ENCODE data around the gene SNAP47.
"Not testable (repeated sequence)": the region's sequence is repeated elsewhere in the genome, so short reads cannot be mapped to it uniquely, and the experiment has no call there.

Gene SNAP47, protein sequence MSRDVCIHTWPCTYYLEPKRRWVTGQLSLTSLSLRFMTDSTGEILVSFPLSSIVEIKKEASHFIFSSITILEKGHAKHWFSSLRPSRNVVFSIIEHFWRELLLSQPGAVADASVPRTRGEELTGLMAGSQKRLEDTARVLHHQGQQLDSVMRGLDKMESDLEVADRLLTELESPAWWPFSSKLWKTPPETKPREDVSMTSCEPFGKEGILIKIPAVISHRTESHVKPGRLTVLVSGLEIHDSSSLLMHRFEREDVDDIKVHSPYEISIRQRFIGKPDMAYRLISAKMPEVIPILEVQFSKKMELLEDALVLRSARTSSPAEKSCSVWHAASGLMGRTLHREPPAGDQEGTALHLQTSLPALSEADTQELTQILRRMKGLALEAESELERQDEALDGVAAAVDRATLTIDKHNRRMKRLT
- 42.3 to 45.9 reads per million in 2 donors for total RNA-seq

DNA sequence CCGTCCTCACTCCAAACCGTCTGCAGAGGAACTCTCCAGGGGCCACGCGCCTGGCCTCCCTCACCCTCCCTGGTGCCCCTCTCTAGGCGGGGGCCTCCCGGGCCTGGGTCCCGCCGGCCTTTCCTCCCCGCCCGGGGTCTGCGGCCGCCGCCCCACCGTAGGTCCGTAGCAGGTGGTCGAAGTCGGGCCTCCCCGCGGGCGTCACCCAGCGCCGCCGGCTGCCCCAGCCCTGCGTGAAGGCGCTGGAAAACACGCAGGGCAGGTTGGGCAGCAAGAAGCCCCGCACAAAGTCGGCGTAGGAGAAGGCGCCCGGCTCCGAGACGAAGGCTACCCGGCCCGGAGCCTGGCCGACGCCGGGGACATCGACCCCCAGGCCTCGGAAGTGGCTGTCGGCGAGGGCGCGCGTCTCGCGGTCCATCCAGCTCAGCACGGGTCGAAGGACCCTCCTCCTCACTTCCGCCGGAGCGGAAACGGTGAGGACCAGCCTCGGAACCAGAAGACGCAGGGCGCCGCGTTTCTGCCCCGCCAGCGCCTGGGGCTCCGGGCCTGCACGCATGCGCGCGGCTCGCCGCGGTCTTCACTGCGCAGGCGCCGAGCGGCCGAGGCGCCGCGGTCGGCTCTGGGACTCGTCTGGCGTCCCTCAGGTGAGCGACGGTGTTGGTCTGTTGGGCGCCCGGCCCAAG, at the start of gene SNAP47, which contains the start of gene JMJD4:
TSS of gene SNAP47 (plus strand) at position 580 of the 683 bp plus-strand sequence. CDS start 12,302 bp downstream, outside the sequence.
TSS of gene JMJD4 (minus strand) at position 447 of the 683 bp plus-strand sequence. CDS start at position 418, 29 bp downstream.
- DNase-seq = peak; percentile 80

DNA sequence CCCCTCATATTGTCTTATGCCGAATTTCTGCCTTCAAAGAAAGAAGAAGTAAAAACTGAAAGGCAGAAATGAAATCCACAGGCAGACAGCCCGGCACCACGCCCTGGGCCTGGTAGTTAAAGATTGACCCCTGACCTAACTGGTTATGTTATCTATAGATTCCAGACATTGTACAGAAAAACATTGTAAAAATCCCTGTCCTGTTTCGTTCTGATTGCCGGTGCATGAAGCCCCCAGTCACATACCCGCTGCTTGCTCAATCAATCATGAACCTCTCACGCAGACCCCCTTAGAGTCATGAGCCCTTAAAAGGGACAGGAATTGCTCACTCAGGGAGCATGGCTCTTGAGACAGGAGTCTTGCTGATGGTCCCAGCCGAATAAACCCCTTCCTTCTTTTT, 49.4 kb upstream of the SNAP47 start:
- no peak for DNase-seq

DNA sequence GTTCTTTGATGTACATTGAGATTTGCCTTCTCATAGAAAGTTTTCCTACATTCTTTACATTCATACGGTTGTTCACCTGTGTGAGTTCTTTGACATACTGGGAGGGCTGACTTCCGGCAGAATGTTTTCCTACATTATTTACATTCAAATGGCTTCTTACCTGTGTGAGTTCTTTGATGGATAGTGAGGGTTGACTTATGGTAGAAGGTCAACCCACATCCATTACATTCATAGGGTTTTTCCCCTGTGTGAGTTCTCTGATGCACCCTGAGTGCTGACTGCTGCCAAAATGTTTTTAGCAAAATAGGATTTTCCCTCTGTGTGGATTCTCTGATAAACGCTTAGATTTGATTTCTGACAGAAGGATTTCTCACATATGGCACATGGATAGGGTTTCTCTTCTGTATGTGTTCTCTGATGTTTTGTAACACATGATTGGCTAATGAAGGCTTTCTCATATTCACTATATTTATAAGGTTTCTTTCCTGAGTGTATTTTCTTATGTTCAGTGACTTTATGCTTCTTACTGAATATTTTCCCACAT, 37.8 kb upstream of the SNAP47 start:
- no peak for DNase-seq

DNA sequence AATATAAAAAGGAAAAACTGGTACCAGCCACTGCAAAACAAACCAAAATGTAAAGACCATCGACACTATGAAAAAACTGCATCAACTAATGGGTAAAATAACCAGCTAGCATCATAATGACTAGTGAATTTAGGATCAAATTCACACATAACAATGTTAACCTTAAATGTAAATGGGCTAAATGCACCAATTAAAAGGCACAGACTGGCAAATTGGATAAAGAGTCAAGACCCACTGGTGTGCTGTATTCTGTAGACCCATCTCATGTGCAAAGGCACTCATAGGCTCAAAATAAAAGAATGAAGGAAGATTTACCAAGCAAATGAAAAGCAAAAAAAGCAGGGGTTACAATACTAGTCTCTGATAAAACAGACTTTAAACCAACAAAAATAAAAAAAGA, 33.6 kb upstream of the SNAP47 start:
- DNase-seq = not testable (repeated sequence)

DNA sequence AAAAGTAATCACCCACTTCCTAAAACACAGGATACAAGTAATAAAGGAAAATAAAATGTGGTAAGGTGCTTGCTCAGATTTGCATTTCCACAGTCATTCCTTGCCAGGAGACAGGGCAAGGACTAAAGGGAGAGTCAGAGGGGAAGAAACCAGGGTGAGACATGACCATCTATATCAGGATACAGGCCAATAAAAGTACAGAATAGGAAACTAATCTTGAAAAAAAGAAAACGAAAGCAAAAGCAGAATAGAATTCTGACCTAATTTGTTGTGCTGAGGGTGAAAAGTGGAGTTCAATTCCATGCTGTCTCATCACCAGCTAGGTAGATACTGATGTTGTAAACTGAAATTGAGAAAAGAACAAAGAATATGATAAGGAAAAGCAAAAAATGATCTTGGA, 27.4 kb upstream of the SNAP47 start:
- DNase-seq = no peak

DNA sequence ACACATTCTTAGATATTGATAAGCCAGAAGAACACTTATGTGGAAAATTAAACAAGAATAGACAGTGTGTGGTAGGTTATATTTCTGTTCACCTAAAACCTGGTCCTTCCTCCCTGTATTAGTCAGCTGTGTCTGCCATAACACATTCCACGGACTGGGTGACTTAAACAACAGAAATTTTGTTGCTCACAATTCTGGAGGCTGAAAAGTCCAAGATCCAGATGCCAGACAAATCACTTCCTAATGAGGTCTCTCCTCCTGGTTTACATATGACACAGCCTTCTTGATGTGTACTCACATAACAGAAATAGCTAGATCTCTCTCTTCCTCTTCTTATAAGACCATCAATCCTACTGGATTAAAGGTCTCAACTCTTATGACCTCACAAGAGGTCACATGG, 25.8 kb upstream of the SNAP47 start:
- no peak for DNase-seq

DNA sequence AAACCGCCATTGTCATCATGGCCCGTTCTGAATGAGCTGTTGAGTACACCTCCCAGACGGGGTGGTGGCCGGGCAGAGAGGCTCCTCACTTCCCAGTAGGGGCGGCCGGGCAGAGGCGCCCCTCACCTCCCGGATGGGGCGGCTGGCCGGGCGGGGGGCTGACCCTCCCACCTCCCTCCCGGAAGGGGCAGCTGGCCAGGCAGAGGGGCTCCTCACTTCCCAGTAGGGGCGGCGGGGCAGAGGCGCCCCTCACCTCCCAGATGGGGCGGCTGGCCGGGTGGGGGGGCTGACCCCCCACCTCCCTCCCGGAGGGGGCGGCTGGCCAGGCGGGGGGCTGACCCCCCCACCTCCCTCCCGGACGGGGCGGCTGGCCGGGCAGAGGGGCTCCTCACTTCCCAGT, 24.8 kb upstream of the SNAP47 start:
- DNase-seq = not testable (repeated sequence)

DNA sequence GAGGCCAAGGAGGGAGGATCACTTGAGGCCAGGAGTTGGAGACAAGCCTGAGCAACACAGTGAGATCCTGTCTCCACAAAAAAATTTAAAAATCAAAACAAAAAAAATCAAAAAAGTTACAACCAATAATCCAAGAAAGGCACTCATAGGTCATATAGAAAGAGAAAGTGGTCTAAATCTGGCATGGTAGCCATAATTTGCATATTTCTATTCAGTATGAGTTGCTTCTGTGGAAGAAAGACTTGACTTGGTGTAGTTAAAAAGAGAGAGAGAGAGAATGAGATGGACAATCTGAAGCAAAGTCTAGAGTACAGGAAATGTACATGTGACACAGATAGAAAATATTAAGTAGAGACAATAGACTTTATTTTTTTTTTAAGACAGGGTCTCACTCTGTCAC, 22.6 kb upstream of the SNAP47 start:
- no peak for DNase-seq

DNA sequence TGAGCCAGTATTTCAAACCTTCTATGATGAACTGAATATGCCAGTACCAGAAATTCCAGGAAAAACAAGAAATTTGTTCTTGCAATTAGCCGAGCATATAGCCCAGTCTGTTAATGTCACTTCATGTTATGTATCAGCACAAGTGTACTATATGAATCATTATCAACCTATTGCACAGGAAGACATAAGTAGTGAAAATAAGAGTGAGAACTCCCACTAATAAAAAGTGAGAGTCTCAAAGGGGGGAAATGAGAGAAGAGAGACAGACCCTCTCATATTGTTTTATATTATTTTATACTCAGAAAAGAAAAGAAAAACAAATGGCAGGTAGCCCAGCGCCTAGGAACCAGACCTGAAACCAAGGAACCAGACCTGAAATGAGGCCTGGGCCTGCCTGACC, 16.3 kb upstream of the SNAP47 start:
- no peak for DNase-seq

DNA sequence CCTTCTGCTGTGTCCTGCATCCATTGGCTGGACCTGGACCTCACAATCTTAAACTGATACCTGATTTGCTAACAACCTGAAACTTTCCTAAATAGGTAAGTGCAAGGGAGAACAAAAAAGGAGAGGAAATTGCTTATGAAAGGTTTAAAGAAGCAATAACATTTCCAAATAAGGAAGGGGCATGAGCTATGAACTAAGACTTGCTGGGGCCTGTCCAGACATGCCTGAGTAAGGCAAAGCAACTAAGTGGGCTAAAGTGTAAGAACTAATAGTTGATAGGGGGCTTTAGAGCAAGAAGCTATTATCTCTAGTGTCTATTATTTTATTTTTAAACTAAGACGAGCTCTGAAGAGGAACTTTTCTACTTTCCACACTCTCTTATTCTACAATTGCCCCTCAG, 11.8 kb upstream of the SNAP47 start:
- DNase-seq = no peak

DNA sequence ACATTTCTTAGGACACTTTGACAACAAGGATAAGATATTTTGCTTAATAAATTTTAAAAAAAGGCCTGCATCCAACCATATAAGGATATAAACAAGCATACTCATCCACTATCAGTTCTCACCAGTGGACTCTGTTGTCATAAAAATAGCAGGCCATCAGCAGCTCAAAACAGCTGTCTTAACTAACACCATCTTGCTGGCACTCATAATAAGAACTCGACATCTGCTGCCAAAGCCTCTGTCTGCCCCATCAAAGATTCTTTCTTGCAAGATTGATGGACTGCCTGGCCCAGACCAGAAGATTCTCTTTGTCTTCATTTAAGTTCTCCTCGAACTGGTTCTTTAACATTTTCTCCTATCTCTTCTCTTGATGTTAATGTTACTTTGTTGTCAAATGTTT, 10.2 kb upstream of the SNAP47 start:
- no peak for DNase-seq

DNA sequence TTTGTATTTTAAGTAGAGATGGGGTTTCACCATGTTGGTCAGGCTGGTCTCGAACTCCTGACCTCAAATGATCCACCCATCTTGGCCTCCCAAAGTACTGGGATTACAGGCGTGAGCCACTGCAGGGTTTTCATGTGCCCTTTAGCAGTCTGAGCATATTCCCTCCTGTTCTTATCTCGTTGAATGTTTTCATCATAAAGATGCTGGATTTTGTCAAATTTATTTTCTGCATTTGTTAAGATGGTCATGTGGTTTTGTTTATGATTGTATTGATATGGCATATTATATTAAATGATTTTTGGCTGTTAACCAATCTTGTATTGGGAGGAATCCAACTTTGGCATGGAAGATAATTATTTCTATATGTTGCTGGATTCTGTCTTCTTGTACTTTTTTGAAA, 8.9 kb upstream of the SNAP47 start:
- DNase-seq = no peak

DNA sequence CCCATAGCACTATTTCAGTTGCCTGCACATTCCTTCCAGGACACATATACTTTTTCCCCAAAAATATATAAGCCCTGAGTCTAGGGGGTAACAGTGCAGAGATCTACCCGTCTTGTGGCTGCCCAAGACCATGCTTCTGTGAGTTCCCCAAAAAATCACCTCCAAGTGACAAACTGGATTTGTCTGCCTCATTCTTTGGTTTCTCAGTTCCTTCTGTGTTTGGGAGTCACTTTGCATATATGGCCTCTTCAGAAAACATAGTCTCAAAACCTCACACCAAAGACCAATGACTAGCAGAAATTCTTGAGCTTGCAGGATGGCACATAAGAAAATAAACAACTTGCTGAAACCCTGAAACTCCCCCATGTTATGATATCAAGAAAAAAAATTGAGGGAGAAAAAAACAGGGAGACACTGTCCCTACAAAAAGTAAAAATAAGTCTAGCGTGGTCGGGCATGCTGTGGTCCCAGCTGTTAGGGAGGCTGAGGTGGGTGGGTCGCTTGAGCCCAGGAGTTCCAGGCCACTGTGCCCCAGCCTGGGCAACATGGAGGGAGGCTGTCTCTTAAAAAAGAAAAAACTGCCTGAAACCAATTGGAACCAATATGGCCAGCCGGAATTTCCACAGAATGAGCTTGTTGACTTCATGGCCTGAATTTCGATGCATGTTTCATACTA, 8.2 kb upstream of the SNAP47 start:
- no peak for DNase-seq

DNA sequence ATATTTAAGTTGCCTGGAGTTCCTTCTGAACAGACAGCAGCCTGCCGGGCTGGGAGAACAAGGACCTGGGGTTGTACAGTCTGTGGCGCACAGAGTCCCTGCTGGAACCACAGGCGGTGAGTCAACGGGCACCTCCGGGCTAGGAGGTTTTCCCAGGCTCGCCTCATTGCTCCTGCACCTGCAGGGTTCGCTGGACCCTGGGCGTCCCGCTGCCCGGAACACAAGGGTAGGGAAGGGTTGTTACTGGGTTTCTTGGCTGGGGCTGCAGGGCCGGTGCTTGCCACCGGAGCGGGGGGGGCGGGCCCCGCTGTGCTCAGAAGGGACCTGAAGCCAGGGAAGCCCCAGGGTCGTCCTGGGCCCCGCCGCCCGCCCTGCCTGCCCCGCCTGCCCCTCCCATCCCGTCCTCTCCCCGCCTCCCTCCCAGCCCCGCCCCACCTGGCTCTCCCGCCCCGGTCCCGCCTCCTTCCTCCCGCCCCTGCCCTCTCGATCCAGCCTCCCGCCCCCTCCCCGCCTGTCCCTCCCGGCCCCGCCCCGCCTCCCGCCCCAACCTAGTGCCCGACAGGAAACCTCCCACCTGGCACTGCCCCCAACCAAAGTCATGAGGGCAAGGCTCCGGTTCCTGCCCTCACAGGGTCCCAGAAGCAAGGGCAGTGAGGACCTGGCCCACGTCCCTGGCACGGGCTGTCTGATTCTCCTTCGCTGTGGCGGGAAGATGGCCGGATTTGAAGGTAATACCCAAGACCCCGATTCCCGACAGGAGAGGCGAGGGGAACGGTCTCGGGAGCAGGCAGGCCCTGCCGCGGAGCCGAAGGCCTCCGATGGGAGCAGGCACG, 7.0 kb upstream of the SNAP47 start:
- DNase-seq = peak; percentile 45

DNA sequence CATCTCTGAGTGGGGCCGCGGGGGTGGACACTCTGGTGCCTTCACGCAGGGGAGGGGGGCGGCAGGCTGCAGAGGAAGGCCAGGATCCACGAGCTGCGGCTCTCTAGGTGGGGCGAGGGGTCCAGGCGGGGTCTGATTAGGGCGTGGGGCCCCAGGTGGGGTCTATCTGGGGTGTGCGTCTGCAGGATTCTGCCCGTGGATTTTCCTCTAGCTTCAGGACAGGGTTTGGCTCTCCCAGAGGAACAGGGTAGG, 6.4 kb upstream of the SNAP47 start:
- no peak for DNase-seq

DNA sequence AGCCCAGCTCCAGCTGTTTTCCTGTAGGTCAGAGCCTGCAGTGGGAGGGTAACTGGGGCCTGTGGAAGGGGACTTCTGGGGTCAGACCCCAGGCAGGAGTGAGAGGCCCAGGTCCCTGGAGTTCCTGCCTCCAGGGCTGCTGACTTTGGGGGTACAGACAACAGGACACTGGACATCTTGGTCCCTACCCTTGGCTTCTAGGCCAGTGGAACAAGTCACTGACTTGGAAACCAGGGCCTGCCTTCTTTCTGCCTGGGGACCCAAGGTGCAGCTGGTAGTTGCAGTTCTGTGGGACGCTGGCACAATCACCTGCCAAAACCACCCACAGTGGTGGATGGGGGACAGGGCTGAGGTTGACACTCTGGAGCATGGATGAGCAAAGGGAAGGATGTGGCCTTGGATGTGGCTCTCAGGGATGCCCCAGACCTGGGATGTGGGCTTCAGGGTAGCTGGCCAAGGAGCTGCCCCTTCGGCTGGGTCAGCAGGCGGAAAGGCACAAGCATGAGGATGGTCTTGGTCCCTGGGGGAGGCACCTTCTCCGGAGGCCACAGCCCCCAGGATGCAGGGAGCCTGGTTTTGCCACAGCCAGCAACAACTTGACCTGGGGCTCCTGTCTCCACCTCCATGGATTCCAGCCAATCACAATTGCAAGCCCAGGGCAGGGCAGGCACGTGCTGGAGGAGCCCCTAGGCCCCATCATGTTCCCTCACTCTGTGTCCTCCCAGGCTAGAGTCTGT, 5.9 kb upstream of the SNAP47 start:
- DNase-seq = no peak

DNA sequence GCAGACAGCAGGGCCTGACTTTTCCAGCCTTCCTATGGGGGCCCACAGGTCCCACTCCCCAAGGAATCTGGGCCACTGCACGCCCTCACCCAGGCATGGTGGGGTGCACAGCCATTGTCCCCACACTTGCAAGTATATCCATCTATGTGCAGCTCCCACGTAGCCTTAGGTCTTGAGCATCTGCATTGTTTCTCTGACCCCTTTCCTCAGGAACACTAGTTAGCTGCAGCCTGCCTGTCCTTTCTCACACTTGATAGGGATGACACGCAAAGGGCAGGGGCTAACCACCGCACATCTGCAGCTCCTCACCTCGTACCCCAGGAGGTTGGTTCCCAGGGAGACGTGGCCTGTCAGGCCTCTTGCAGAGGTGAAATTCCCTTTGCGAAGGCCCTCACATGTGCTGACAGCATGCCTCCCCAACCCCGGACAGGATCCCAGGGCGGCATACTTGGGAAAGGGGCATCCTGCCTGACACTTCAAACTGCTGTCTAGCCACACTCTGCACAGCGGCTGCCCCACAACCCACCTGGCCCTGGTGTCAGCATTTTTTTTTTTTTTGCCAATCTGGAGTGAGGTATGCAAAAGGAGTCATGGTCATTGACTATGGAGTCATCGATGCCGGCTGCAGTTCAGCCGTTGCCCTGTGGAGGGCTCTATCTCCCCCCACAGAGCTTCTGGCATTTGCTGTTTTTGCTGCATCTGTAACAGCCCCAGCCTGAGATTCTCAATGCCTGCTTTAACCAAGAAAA, 5.2 kb upstream of the SNAP47 start:
- no peak for DNase-seq

DNA sequence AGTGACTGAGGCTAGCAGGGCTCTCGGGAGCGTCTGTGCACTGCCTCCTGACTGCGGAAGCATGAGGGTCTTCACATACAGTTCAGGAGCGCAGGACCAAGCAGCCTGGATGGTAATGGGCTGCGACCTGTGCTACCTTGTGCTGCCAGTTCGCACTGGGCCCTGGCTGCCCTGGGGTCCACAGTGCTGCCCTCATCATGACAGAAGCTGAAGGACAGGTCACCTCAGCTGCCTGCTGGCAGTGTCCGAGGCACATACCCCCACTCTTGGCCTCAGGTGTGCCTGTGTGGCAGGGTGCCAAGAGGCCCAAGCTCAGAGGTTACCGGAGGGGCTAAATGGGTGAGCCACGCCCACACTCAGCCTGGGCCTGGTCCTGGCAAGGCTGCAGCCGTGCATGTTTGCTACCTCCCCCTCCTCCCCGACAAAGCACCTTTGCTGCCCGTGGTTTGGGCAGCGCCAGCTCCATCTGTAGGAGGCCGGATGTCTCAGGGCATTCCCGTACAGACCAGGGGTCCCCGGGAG, 4.5 kb upstream of the SNAP47 start:
- DNase-seq = no peak

DNA sequence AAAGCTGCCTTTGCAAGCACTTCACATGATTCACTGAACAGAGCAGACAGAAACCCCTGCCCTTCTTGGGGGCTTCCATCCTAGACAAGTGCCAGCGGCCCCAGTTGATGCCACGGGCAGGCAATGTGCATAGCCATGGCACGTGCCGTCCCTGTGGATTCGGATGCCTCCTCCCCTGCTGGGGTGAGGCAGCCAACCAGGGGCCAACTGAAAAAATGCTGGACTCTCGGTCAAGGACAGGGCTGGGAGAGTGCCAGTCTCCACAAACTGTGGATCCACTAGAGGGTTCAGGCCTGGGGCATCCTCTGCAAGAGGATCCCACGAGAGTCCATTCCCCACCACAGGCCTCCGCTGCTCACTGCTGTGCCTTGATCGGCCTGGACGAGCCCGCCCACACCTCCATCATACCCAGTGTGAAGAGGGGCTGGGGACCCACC, 4.0 kb upstream of the SNAP47 start:
- DNase-seq = no peak

DNA sequence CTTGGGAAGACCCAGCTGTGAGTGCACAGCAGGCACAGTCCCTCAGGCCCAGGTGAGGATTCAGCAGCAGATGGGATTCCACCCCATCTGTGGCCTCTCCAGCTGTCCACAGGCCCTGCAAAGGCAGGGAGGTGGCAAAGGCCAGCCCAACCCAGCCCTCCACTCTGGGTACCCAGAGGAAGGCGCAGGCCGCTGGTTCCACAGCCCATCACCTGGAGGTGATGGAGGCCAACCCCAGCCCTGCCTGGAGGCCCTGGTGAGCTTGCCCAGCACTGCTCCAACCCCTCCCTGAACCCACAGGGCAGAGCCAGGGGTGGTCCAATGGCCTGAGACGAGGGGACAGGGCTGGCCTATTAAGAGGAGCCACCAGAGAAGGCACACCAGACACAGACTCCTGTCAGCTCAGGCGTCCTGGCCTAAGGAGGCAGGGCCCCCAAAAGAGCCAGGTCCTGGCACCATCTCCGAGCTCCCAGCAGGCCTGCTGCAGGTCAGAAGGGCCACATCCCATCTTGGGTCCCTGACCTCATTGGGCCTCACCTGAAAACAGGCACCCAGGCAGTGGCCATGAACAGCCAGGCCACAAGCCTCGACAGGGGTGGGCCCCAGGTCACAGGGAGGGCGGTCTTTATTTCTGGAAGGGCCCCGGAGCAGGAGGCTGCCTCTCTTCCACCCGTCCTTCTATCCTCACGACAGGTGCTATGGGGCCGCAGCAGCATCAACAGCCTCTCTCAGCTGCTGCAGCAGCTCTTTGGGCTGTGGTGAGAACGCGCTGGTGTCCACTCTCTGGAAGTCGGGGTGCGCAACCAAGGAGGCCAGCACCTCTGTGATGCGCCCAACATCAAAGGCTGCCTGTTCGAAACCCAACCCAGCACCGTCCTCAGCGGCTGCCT, 3.3 kb upstream of the SNAP47 start:
- no peak for DNase-seq
